HepG2 (cell line): ENCODE results near the gene PARN. TPM values are rescaled to one million over a fixed set of nuclear protein-coding genes. Genes with fewer than 3 reads are reported as not detected.

Source experiments
- AGO2 ChIP-seq: fragments of 200-400 bp; formaldehyde crosslinking; optimal IDR thresholded peaks from 2 replicates; pipeline ENCODE3; 2017; ENCODE audit warnings: mild to moderate bottlenecking, low read depth, low read length, moderate library complexity
- ATF7-NPFF ChIP-seq: sonication (generic); formaldehyde crosslinking; IDR thresholded peaks from 2 replicates; pipeline ENCODE4 v1.8.1; 2023; ENCODE audit warnings: mild to moderate bottlenecking, low read depth, missing genetic modification reagents, moderate library complexity
- CEBPG ChIP-seq: IDR thresholded peaks from 2 replicates; pipeline ENCODE4 v1.6.1; 2016
- EED ChIP-seq: sonication (generic); formaldehyde crosslinking; IDR thresholded peaks from 2 replicates; pipeline ENCODE4 v1.5.0; 2020; ENCODE audit warnings: mild to moderate bottlenecking, missing genetic modification reagents
- EHMT2 ChIP-seq: fragments of 200-600 bp; sonication (generic); IDR thresholded peaks from 2 replicates; pipeline ENCODE4 v1.7.0; 2017; ENCODE audit warnings: antibody characterized with exemption, low read depth, low read length, borderline replicate concordance
- FOXJ3 ChIP-seq: sonication (generic); formaldehyde crosslinking; IDR thresholded peaks from 2 replicates; pipeline ENCODE4 v1.4.0; 2020; ENCODE audit warnings: missing genetic modification reagents, mild to moderate bottlenecking, borderline replicate concordance
- FOXK1 ChIP-seq: sonication (generic); formaldehyde crosslinking; IDR thresholded peaks from 2 replicates; pipeline ENCODE4 v1.4.0; 2020; ENCODE audit warnings: low read depth, missing genetic modification reagents, borderline replicate concordance
- GABPA ChIP-seq, 2 experiments: IDR thresholded peaks; 2 replicates each; pipeline ENCODE4 v1.6.1; 2011 to 2016; ENCODE audit warnings: low read depth in 2 of 2, low read length in 1 of 2, missing biosample characterization in 1 of 2, missing genetic modification characterization in 1 of 2
- GATAD2A ChIP-seq: IDR thresholded peaks from 2 replicates; pipeline ENCODE4 v1.6.1; 2016
- HES4 ChIP-seq: sonication (generic); formaldehyde crosslinking; IDR thresholded peaks from 2 replicates; pipeline ENCODE4 v1.9.0; 2021; ENCODE audit warnings: mild to moderate bottlenecking, missing genetic modification reagents, borderline replicate concordance
- IRF1 ChIP-seq: sonication (generic); formaldehyde crosslinking; IDR thresholded peaks from 2 replicates; pipeline ENCODE4 v1.4.0; 2020; ENCODE audit warnings: low read depth, mild to moderate bottlenecking, missing genetic modification reagents
- KAT8 ChIP-seq: IDR thresholded peaks from 2 replicates; pipeline ENCODE4 v1.6.1; 2016; ENCODE audit warnings: missing genetic modification reagents, missing compliant biosample characterization
- MAFF ChIP-seq: IDR thresholded peaks from 2 replicates; pipeline ENCODE4 v1.6.1; 2011; ENCODE audit warnings: low read depth, low read length, improper control_type of control experiment
- MAFG ChIP-seq: sonication (generic); formaldehyde crosslinking; IDR thresholded peaks from 2 replicates; pipeline ENCODE4 v1.5.1; 2020; ENCODE audit warnings: mild to moderate bottlenecking, missing genetic modification reagents
- NFE2L2 ChIP-seq: fragments of 150-350 bp; IDR thresholded peaks from 2 replicates; pipeline ENCODE4 v1.6.1; 2014; ENCODE audit warnings: low read length
- PRPF4 ChIP-seq: fragments of 200-400 bp; formaldehyde crosslinking; IDR thresholded peaks from 2 replicates; pipeline ENCODE4 v1.6.1; 2016; ENCODE audit warnings: low read length, low read depth; ENCODE audit not compliant: poor library complexity, severe bottlenecking
- RXRA ChIP-seq: sonication (generic); formaldehyde crosslinking; IDR thresholded peaks from 2 replicates; pipeline ENCODE4 v1.5.1; 2020; ENCODE audit warnings: missing genetic modification reagents
- SOX13 ChIP-seq, 3 experiments: fragments of 450-650 bp in 1 of 3; sonication (generic) in 1 of 3; formaldehyde crosslinking in 1 of 3; IDR thresholded peaks in 2 of 3; conservative IDR thresholded peaks in 1 of 3; 2 replicates each; pipeline versions ENCODE4 v1.5.0 to v1.6.1; 2016 to 2020; ENCODE audit warnings: antibody characterized with exemption in 1 of 3, mild to moderate bottlenecking in 1 of 3, missing compliant biosample characterization in 1 of 3, missing genetic modification reagents in 1 of 3, moderate library complexity in 1 of 3
- TRIM24 ChIP-seq: sonication (generic); formaldehyde crosslinking; IDR thresholded peaks from 2 replicates; pipeline ENCODE4 v1.8.0; 2022; ENCODE audit warnings: mild to moderate bottlenecking, missing genetic modification reagents
- ZMYM3 ChIP-seq: sonication (generic); formaldehyde crosslinking; IDR thresholded peaks from 2 replicates; pipeline ENCODE4 v1.5.1; 2020; ENCODE audit warnings: mild to moderate bottlenecking, missing genetic modification reagents
- ZMYM4 ChIP-seq: sonication (generic); formaldehyde crosslinking; IDR thresholded peaks from 2 replicates; pipeline ENCODE4 v1.8.1; 2023; ENCODE audit warnings: mild to moderate bottlenecking, missing genetic modification reagents
- ZNF280B ChIP-seq: sonication (generic); formaldehyde crosslinking; IDR thresholded peaks from 2 replicates; pipeline ENCODE4 v1.5.0; 2020; ENCODE audit warnings: missing genetic modification reagents, mild to moderate bottlenecking, borderline replicate concordance
- ZNF563 ChIP-seq: sonication (generic); formaldehyde crosslinking; IDR thresholded peaks from 2 replicates; pipeline ENCODE4 v1.8.0; 2022; ENCODE audit warnings: mild to moderate bottlenecking, moderate library complexity, missing genetic modification reagents
- polyA plus RNA-seq, 8 experiments: library from polyadenylated mRNA; depleted of rRNA in 3 of 8; stranded (reverse) in 7 of 8; unstranded in 1 of 8; fragments of >200 nt; fragmentation: Illumina TruSeq in 4 of 8; extraction: Trizol in 4 of 8; gene quantifications; 2 replicates each; pipeline versions ENCODE4 v1.2.1 to v1.2.3, GENCODE V29; 2011 to 2016; ENCODE audit warnings: low read depth in 4 of 8, missing spikeins in 1 of 8, mixed read lengths in 1 of 8; ENCODE audit not compliant: insufficient read depth in 1 of 8
- total RNA-seq, 5 experiments: library from RNA; depleted of rRNA; stranded (reverse); fragments of >200 nt; fragmentation: Illumina TruSeq; extraction: Trizol; gene quantifications; 2 replicates each; pipeline ENCODE4 v1.2.3, GENCODE V29; 2016; ENCODE audit warnings: low read depth in 1 of 5
- TF ChIP-seq, protein P1 (sequence below): sonication (generic); formaldehyde crosslinking; IDR thresholded peaks from 2 replicates; pipeline ENCODE4 v1.5.0; 2020; ENCODE audit warnings: missing genetic modification reagents, mild to moderate bottlenecking, borderline replicate concordance
- TF ChIP-seq, protein P2 (sequence below): sonication (generic); formaldehyde crosslinking; IDR thresholded peaks from 2 replicates; pipeline ENCODE4 v1.5.1; 2020; ENCODE audit warnings: mild to moderate bottlenecking, missing genetic modification reagents, moderate library complexity
- TF ChIP-seq, protein P3 (sequence below): sonication (generic); formaldehyde crosslinking; IDR thresholded peaks from 2 replicates; pipeline ENCODE4 v1.5.1; 2020; ENCODE audit warnings: missing genetic modification reagents, mild to moderate bottlenecking, borderline replicate concordance

PARN gene
- total and polyA plus RNA-seq, 2 of the 13 experiments (the other 11 are each of a cell fraction or from before 2014, with no cell fraction given) = 13.3 to 47.6 TPM

DNA sequence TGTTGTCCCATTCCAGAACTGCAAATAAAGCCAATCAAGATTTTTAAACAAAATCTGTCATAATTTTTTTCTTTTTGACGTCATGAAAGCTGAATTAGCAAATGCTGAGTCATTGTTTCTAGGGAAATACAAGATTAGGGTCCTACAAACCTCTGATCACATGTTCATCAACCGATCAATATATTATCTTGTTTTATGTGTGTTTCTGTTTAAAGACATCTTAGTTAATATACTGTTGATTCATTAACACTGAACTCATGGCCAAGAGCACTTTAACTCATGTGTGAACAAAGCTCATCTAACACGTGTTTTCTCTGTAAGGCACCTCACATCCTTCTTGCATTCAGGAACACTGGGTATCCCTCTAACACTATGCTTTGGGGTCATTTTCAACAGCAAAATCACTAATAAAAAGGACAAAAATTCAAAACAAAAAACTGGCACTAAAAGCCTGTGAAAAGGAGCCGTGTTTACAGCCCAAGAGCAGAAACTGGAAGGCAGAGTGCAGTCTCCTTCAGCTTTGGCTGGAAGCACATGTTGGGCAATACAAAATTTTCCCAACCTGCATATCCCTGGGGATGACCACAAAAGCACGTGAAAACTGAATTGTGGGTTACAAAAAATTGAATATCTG, 102.5 kb downstream of the PARN start (continued):
- TF ChIP-seq, protein P1, sequence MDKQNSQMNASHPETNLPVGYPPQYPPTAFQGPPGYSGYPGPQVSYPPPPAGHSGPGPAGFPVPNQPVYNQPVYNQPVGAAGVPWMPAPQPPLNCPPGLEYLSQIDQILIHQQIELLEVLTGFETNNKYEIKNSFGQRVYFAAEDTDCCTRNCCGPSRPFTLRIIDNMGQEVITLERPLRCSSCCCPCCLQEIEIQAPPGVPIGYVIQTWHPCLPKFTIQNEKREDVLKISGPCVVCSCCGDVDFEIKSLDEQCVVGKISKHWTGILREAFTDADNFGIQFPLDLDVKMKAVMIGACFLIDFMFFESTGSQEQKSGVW (CRISPR knock-in tag) = no peak
- TF ChIP-seq ZNF563 = no peak
- peak; percentile 22; the same call in 1 of the 2 replicates for TF ChIP-seq GATAD2A (CRISPR knock-in tag)
- no peak for TF ChIP-seq RXRA (CRISPR knock-in tag)
- no peak for TF ChIP-seq ATF7-NPFF (CRISPR knock-in tag)
- TF ChIP-seq PRPF4 = no peak
- TF ChIP-seq FOXJ3 (CRISPR knock-in tag) = peak; percentile 47; the same call in 1 of the 2 replicates
- TF ChIP-seq, protein P2, sequence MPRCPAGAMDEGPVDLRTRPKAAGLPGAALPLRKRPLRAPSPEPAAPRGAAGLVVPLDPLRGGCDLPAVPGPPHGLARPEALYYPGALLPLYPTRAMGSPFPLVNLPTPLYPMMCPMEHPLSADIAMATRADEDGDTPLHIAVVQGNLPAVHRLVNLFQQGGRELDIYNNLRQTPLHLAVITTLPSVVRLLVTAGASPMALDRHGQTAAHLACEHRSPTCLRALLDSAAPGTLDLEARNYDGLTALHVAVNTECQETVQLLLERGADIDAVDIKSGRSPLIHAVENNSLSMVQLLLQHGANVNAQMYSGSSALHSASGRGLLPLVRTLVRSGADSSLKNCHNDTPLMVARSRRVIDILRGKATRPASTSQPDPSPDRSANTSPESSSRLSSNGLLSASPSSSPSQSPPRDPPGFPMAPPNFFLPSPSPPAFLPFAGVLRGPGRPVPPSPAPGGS = no peak
- no peak for TF ChIP-seq IRF1 (CRISPR knock-in tag)
- no peak for TF ChIP-seq ZNF280B (CRISPR knock-in tag)
- TF ChIP-seq MAFG (CRISPR knock-in tag) = no peak
- TF ChIP-seq AGO2 = no peak
- TF ChIP-seq GABPA (IDR thresholded peaks at IDR 0.05; ENCODE audit: low read depth, low read length) = no peak
- TF ChIP-seq GABPA (CRISPR knock-in tag; IDR thresholded peaks at IDR 0.05; ENCODE audit: low read depth) = no peak
- TF ChIP-seq TRIM24 (CRISPR knock-in tag) = no peak
- no peak for TF ChIP-seq SOX13 (IDR thresholded peaks at IDR 0.05)
- no peak for TF ChIP-seq SOX13 (CRISPR knock-in tag; conservative IDR thresholded peaks at IDR 0.05 in 1 of 2, IDR thresholded peaks at IDR 0.05 in 1 of 2)
- TF ChIP-seq ZMYM4 = no peak
- no peak for TF ChIP-seq ZMYM3 (CRISPR knock-in tag)
- TF ChIP-seq FOXK1 = no peak
- TF ChIP-seq EHMT2 = no peak
- TF ChIP-seq EED (CRISPR knock-in tag) = no peak
- TF ChIP-seq NFE2L2 = peak; percentile 98
- TF ChIP-seq, protein P3, sequence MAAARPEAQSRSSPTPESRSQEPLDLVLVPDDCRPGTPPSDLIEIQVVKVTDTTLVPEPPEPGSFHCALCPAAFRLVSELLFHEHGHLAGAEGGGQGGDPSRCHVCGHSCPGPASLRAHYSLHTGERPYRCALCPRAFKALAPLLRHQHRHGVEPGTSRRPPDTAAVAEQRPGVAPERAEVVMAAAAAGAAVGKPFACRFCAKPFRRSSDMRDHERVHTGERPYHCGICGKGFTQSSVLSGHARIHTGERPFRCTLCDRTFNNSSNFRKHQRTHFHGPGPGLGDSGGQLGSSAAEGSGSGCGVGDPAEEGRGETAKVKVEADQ = no peak
- peak; percentile 68 for TF ChIP-seq CEBPG (CRISPR knock-in tag)
- TF ChIP-seq MAFF = peak; percentile 93
- TF ChIP-seq HES4 = no peak
- no peak for TF ChIP-seq KAT8 (CRISPR knock-in tag)
